ENCODE results near the gene ZMIZ1.

DNA sequence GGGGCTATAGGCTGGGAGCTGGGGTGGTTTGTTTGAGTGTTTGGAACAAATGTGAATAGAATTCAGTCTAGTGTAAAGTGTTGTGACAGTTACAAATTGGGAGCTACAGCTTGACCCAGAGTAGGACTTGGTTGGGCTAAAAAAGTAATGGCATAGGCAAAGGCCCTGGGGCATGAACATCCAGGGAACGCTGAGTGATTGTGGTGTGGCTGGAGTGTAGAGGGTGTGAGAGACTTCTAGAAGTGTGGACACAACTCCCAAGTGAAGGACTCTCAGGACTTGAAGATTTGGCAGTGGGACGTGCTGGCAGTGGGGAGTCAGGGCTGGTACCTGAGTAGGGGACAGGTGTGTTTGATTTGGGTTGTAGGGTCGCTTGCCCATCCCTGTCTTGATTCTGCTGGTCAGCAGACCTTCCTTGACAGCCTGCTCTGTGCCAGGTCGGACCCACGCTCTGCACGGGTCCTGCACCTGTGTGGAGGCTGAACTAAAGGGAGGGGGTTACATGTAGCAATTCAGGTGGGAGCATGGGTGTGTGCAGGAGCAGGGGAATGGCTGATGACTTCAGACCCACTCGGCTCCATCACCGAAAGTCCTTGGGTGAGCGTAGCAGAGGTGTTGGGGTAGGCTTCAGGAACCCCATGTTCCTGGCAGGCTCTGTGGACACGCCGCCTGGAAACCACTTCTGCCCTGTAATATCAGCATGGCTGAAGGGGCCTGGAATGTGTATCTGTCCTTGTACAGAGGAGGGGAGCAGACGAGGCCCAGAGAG lies 43.3 kb downstream of the ZMIZ1 start:
- TF ChIP-seq, protein P1, sequence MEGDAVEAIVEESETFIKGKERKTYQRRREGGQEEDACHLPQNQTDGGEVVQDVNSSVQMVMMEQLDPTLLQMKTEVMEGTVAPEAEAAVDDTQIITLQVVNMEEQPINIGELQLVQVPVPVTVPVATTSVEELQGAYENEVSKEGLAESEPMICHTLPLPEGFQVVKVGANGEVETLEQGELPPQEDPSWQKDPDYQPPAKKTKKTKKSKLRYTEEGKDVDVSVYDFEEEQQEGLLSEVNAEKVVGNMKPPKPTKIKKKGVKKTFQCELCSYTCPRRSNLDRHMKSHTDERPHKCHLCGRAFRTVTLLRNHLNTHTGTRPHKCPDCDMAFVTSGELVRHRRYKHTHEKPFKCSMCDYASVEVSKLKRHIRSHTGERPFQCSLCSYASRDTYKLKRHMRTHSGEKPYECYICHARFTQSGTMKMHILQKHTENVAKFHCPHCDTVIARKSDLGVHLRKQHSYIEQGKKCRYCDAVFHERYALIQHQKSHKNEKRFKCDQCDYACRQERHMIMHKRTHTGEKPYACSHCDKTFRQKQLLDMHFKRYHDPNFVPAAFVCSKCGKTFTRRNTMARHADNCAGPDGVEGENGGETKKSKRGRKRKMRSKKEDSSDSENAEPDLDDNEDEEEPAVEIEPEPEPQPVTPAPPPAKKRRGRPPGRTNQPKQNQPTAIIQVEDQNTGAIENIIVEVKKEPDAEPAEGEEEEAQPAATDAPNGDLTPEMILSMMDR (IDR thresholded peaks at IDR 0.05): no peak
- TF ChIP-seq POLR2A (IDR thresholded peaks at IDR 0.05): no peak

All from adrenal gland (tissue), 5 donors.